GM19463 (cell line): Measurements from ENCODE around the gene BTBD9.

Experiments
- ATAC-seq: cut with Tn5 transposase; IDR thresholded peaks from one replicate; pipeline ENCODE4 v1.9.1; 2021; ENCODE audit warnings: mild to moderate bottlenecking, moderate library complexity; ENCODE audit not compliant: unreplicated experiment

Gene BTBD9

DNA sequence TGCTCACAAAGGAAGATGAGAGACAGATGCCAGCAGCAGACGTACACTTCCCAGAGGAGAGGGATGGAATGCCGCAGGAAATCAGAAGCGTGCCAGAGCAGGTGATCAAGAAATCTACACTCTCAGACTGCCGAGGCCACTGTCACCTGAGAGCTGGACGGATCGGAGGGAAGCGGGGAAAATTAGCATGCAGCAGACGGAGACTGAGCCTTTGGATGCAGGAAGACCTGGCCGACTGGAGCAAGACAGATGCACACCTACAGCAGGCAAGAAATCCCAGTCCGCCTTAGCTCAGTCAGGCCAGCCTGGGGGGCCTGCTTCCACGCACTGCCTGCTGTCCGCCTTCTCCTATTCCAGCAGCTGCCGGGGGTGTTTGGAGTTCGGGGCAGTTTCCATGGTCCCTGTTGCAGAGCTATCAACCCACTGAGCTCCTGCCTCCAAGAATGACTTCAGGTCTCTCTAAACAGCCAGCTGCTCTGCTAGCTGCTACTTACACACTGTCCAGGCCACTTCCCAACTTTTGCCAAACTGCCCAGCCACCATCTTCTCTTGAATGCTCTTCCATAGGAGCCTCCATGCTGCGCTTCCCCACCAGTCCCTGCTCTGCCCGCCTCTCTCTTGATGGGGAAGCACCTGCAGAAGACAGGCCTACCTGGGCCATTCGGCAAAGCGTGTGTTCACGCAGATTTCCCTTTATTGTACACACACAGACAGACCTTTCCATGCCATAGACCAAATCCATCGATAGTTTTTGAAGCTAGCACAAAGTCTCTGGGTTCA lies 451.7 kb downstream of the BTBD9 start:
- no peak for ATAC-seq

DNA sequence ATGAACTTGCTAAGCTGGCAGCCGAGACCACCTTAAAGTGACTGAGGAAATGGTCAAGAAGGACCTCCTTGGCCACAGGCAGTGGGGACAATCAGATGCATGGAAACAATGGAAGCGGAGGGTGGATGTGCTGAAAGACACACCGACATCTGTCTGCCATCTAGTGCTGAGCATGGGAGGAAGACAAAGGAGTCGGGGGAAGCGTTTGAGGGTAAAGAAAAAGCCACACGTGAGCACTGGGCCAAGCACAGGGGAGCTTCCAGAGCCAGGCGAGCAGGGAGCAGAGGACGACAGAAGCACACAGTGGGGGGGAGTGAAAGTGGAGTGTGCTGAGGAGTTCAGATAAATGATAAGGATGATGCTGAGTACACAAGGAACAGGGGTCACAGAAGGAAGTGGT lies 452.4 kb downstream of the BTBD9 start:
- no peak for ATAC-seq

GRCh38 chr6:38185752-38186151 lies 454.0 kb downstream of the BTBD9 start:
- no peak for ATAC-seq

GRCh38 chr6:38185244-38185643 lies 454.5 kb downstream of the BTBD9 start:
- ATAC-seq, result no peak

GRCh38 chr6:38184585-38185080 lies 455.1 kb downstream of the BTBD9 start:
- ATAC-seq, result no peak

DNA sequence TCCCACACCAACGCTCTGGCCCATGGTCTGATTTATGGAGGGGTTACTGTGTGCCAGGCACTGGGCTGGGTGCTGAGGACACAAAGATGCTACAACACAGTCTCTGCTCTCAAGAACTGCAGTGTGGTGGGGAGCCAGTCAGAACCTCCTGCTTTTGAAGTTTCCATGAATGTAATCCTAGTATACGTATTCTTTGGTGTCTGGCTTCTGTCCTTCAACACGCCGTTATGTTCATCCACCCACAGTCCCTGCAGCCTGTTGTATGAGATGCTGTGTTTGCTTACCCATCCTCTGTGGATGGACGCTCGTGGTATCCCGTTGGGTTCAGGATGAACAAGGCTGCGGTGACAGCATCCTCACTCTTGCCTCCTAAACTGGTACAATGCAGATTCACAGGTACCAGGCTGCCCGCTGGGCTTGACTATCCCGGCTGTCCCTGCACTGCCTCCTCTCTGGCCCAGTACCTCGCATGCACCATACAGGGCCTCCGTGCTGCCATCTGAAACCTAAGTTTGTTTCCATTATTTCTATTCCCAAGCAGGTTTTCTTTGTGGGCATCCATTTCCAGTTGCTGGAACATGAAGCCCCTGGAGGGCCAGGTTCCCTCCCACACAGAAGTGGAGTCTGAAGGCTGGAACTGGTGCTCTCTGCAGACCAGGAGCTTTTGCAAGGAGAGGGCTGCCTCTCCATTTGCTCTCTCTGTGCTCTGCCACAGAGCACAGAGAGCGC lies 455.7 kb downstream of the BTBD9 start:
- no peak for ATAC-seq

DNA sequence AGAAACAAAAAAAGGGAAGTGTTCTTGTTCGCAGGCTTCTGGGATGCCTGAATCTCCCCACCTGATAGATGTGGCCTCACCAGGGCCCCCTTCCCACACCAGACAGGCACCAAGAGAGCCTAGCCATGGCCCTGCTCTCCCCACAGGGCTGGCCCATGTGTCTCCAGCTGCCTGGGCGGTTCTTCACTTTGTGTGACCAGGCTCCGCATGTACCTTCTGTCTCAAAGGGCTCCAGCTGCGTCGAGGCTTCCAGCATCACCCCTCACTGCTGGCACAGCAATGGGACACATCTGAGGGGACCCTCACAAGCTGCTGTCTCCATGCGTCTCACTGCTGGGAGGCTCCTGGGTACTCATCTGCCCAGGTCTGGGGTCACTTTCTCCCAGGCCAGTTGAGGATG lies 457.3 kb downstream of the BTBD9 start:
- no peak for ATAC-seq

- ATAC-seq, result no peak
These were observed 459.1 kb downstream of the BTBD9 start for GRCh38 chr6:38180586-38180985.

- no peak for ATAC-seq
These were observed 459.8 kb downstream of the BTBD9 start for GRCh38 chr6:38179794-38180430.

GRCh38 chr6:38179300-38179699 lies 460.4 kb downstream of the BTBD9 start:
- ATAC-seq, result no peak

- no peak for ATAC-seq
These were observed 461.2 kb downstream of the BTBD9 start for GRCh38 chr6:38178584-38178886.

GRCh38 chr6:38177882-38178583 lies 461.7 kb downstream of the BTBD9 start:
- ATAC-seq, result no peak

DNA sequence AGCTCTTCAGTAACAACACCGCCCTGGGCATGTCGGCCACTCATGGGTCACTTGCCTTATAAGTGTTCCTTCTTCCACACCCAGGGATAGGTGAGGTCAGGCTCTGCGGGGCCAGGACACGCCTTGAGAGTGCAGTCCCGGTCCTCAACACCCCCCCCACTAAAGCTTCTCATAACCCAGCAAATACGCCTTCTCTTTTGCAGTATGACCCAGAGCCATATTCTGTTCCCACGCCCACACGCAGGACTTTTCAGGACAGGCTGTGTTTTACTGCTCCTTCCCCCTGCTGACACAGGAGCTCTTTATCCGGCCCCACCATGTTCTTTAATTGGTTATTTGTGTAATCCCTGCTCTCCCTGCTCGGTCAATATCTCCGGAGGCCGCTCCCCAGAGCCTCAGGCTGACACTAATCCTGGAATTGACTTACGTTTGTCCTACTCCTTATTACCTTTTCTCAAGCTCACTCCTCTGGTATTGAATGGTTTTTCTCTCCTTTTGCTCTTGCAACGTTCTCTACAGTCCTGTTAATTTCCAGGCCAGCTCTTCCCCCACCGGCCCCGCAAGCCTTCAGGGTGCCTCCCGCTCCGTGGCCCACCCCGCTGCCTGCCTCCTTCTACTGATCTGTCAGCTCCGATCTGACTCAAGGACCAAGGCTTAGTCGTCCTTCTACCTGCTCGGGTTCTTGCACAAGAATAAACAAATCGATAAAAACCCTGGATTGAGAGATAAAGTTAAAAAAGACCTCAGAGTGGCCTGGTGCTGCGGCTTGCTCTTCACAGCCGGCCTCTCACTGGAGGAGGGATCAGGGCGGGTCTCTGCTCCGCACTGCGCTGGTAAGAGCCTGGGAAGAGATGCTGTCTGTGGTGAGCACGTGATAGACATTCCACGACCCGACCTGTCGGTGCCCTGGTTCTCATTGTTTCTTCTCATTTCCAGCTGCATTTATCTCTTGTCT lies 462.7 kb downstream of the BTBD9 start:
- ATAC-seq, result no peak

GRCh38 chr6:38175786-38176185 lies 463.9 kb downstream of the BTBD9 start:
- ATAC-seq, result no peak

- ATAC-seq, result no peak
These were observed 464.8 kb downstream of the BTBD9 start for GRCh38 chr6:38174806-38175495.

- ATAC-seq, result no peak
These were observed 465.4 kb downstream of the BTBD9 start for GRCh38 chr6:38174315-38174714.

GRCh38 chr6:38173909-38174308 lies 465.8 kb downstream of the BTBD9 start:
- ATAC-seq, result no peak

DNA sequence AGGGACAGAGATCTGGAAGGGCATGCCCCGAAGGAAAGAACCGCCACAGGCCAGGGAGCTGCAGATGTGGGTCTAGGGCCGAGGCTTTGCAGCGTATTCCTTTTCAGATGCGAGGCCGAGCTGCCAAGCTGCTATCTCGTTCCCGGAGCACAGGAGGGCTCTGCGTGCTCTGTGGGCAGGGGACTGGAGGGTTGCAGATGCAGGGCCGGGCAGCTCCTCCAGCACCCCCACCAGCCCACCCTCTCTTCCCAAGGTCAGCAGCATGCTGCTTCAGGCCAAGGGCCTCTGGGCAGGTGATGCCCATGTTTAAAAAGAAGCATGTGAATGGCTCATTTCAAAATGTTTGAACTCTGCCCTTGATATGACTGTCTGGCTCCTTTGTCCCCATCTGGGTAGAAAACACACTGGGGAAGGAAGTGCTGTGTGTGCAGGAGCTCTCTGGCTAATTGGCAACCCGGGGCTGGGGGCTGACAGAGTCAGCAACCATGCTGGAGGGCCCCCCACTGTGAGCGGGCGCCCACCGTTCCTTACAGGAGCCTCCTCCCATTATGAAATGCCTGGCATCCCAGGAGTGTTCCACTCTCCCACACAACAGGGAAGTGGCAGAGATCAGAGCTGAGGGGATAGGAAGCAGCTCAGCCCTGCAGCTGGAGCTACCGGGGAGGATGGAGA lies 466.9 kb downstream of the BTBD9 start:
- ATAC-seq, result no peak
